GM10248 (cell line): Measurements from ENCODE around the gene ERP29.
"Not testable (repeated sequence)": the region's sequence is repeated elsewhere in the genome, so short reads cannot be mapped to it uniquely, and the experiment has no call there.

ENCODE experiments used
- CTCF ChIA-PET: fragments of 300-600 bp; sonication (Branson Sonifier 250); formaldehyde crosslinking; extraction: SDS; loops from one replicate; lab custom pipeline; 2021; ENCODE audit warnings: antibody characterized with exemption; lab: Yijun Ruan, JAX
- POLR2A ChIA-PET: fragments of 350-650 bp; sonication (Branson Sonifier 250); formaldehyde crosslinking; extraction: SDS; loops from one replicate; lab custom pipeline; 2020; ENCODE audit warnings: antibody characterized with exemption; lab: Yijun Ruan, JAX
- DNase-seq: peaks from one replicate; pipeline ENCODE4 v3.0.0; 2012; ENCODE audit errors: extremely low spot score
- CTCF ChIP-seq: IDR thresholded peaks from 2 replicates; pipeline ENCODE4 v1.5.1; 2012; ENCODE audit warnings: mild to moderate bottlenecking, low read depth; ENCODE audit errors: extremely low read depth, missing control alignments, control extremely low read depth

ERP29 gene

GRCh38 chr12:112000820-112001219, 12.4 kb upstream of the ERP29 start:
- POLR2A ChIA-PET: no interaction called here
- TF ChIP-seq CTCF: no peak
- CTCF ChIA-PET: interaction anchor here (0.8 kb wide), 1 partner anchor 52 kb away, joined by 3 read pairs; no protein-coding TSS in a partner anchor
- DNase-seq: no peak

GRCh38 chr12:112001576-112001975, 11.7 kb upstream of the ERP29 start:
- POLR2A ChIA-PET: no interaction called here
- CTCF ChIA-PET: interaction anchor here (0.8 kb wide), 1 partner anchor 53 kb away, joined by 3 read pairs; no protein-coding TSS in a partner anchor
- DNase-seq: no peak
- TF ChIP-seq CTCF: no peak

- no peak for TF ChIP-seq CTCF
- no peak for DNase-seq
- ChIA-PET CTCF (interaction anchor here (0.7 kb wide), 1 partner anchor 10 kb away, joined by 3 read pairs; no protein-coding TSS in a partner anchor), POLR2A (no interaction called here)
Measured at GRCh38 chr12:112004041-112004440, 9.2 kb upstream of the ERP29 start.

- no peak for TF ChIP-seq CTCF
- no peak for DNase-seq
- CTCF ChIA-PET: no interaction called here
- POLR2A ChIA-PET: no interaction called here
Measured at GRCh38 chr12:112005419-112006395, 7.5 kb upstream of the ERP29 start.

- DNase-seq: no peak
- TF ChIP-seq CTCF: no peak
- ChIA-PET CTCF (interaction anchor here (0.8 to 1.2 kb wide), 2 partner anchors 10 to 13 kb away, joined by 3 to 4 read pairs; no protein-coding TSS in a partner anchor), POLR2A (no interaction called here)
Measured at GRCh38 chr12:112007945-112008344, 5.3 kb upstream of the ERP29 start.

- ChIA-PET POLR2A (no interaction called here), CTCF (no interaction called here)
- TF ChIP-seq CTCF: no peak
- DNase-seq: no peak
Measured at GRCh38 chr12:112008918-112009317, 4.3 kb upstream of the ERP29 start.

- DNase-seq, POLR2A ChIA-PET: not testable (repeated sequence)
- CTCF ChIA-PET: interaction anchor here (1.0 to 1.6 kb wide), 2 partner anchors 11 to 14 kb away, joined by 3 read pairs; no protein-coding TSS in a partner anchor
Measured at GRCh38 chr12:112009596-112009995, 3.6 kb upstream of the ERP29 start.
